ENCODE results near the gene TCF12. TPM values are rescaled to one million over a fixed set of nuclear protein-coding genes. Genes with fewer than 3 reads are reported as not detected.

The TCF12 gene
- total RNA-seq, 1 donor from 2014 or later, result 112 TPM

- H3K27me3 ChIP-seq (ENCODE audit: insufficient read depth, low read length), result no peaks in the 10 kb centered on the region
- TF ChIP-seq EZH2 (IDR thresholded peaks at IDR 0.05; ENCODE audit: insufficient read depth, low read length), result no peak
- no peak for TF ChIP-seq CTCF (IDR thresholded peaks at IDR 0.05; ENCODE audit: insufficient read depth, low read depth, low read length)
- no peak overlapping the region for H3K27ac Mint-ChIP-seq (ENCODE audit: unreplicated experiment)
- peaks cover 28% of the 10 kb centered on the region for H3K4me1 Mint-ChIP-seq (ENCODE audit: low read depth, unreplicated experiment)
- no peaks in the 10 kb centered on the region for H3K9me3 Mint-ChIP-seq (ENCODE audit: unreplicated experiment)
- no peak overlapping the region for H3K4me3 ChIP-seq (ENCODE audit: insufficient read depth, low read depth, low read length)
- no peak overlapping the region for H3K4me2 ChIP-seq (ENCODE audit: low read length)
- H3K9ac ChIP-seq (ENCODE audit: low read length), result no peak overlapping the region
- H3K79me2 ChIP-seq (ENCODE audit: insufficient read depth, low read length), result peaks cover 100% of the 10 kb centered on the region
- FAIRE-seq (no peak), DNase-seq (ENCODE audit: low read depth) (no peak)
- H3K36me3 Mint-ChIP-seq (ENCODE audit: low read depth, unreplicated experiment), result no peaks in the 10 kb centered on the region
- H3K27ac ChIP-seq (ENCODE audit: low read depth, low read length), result no peak overlapping the region
- H4K20me1 ChIP-seq (ENCODE audit: insufficient read depth, low read length), result peaks cover 52% of the 10 kb centered on the region
- no peak overlapping the region for H2AFZ ChIP-seq (ENCODE audit: low read depth, low read length)
- no peak overlapping the region for H3K4me3 Mint-ChIP-seq (ENCODE audit: unreplicated experiment)
- peaks cover 20% of the 10 kb centered on the region for H3K4me1 ChIP-seq (ENCODE audit: insufficient read depth, low read length)
- peaks cover under 1% of the 10 kb centered on the region for H3K36me3 ChIP-seq (ENCODE audit: insufficient read depth, low read length)
- no peaks in the 10 kb centered on the region for H3K9me3 ChIP-seq (ENCODE audit: insufficient read depth, low read depth, low read length)
- no peaks in the 10 kb centered on the region for H3K27me3 Mint-ChIP-seq (ENCODE audit: low read depth, unreplicated experiment)
Observed at GRCh38 chr15:56988219-56988618, 69.8 kb downstream of the TCF12 start.

- DNase-seq (ENCODE audit: low read depth) (no peak), FAIRE-seq (no peak)
- Histone ChIP-seq H3K4me3 (ENCODE audit: insufficient read depth, low read depth, low read length) (no peak overlapping the region), H3K79me2 (ENCODE audit: insufficient read depth, low read length) (peaks cover 93% of the 10 kb centered on the region), H3K9me3 (ENCODE audit: insufficient read depth, low read depth, low read length) (no peaks in the 10 kb centered on the region), H3K4me2 (ENCODE audit: low read length) (no peak overlapping the region), H4K20me1 (ENCODE audit: insufficient read depth, low read length) (peaks cover 51% of the 10 kb centered on the region), H3K4me1 (ENCODE audit: insufficient read depth, low read length) (peaks cover 16% of the 10 kb centered on the region), H3K36me3 (ENCODE audit: insufficient read depth, low read length) (peaks cover 7% of the 10 kb centered on the region), H2AFZ (ENCODE audit: low read depth, low read length) (no peak overlapping the region), H3K9ac (ENCODE audit: low read length) (no peak overlapping the region), H3K27ac (ENCODE audit: low read depth, low read length) (no peak overlapping the region), H3K27me3 (ENCODE audit: insufficient read depth, low read length) (no peaks in the 10 kb centered on the region)
- TF ChIP-seq CTCF (IDR thresholded peaks at IDR 0.05; ENCODE audit: insufficient read depth, low read depth, low read length), result no peak
- no peaks in the 10 kb centered on the region for H3K9me3 Mint-ChIP-seq (ENCODE audit: unreplicated experiment)
- H3K4me3 Mint-ChIP-seq (ENCODE audit: unreplicated experiment), result no peak overlapping the region
- peaks cover 3% of the 10 kb centered on the region for H3K36me3 Mint-ChIP-seq (ENCODE audit: low read depth, unreplicated experiment)
- H3K27ac Mint-ChIP-seq (ENCODE audit: unreplicated experiment), result no peak overlapping the region
- peaks cover 28% of the 10 kb centered on the region for H3K4me1 Mint-ChIP-seq (ENCODE audit: low read depth, unreplicated experiment)
- H3K27me3 Mint-ChIP-seq (ENCODE audit: low read depth, unreplicated experiment), result no peaks in the 10 kb centered on the region
Observed at GRCh38 chr15:56989411-56989924, 71.0 kb downstream of the TCF12 start.

GRCh38 chr15:56991017-56991416 is 72.6 kb downstream of the TCF12 start:
- Mint-ChIP-seq H3K9me3 (ENCODE audit: unreplicated experiment) (no peaks in the 10 kb centered on the region), H3K36me3 (ENCODE audit: low read depth, unreplicated experiment) (peaks cover 3% of the 10 kb centered on the region), H3K27ac (ENCODE audit: unreplicated experiment) (no peak overlapping the region), H3K27me3 (ENCODE audit: low read depth, unreplicated experiment) (no peaks in the 10 kb centered on the region), H3K4me1 (ENCODE audit: low read depth, unreplicated experiment) (peaks cover 21% of the 10 kb centered on the region), H3K4me3 (ENCODE audit: unreplicated experiment) (no peak overlapping the region)
- Histone ChIP-seq H3K4me2 (ENCODE audit: low read length) (no peak overlapping the region), H3K9me3 (ENCODE audit: insufficient read depth, low read depth, low read length) (no peaks in the 10 kb centered on the region), H3K27ac (ENCODE audit: low read depth, low read length) (no peak overlapping the region), H3K79me2 (ENCODE audit: insufficient read depth, low read length) (peaks cover 93% of the 10 kb centered on the region), H4K20me1 (ENCODE audit: insufficient read depth, low read length) (peaks cover 56% of the 10 kb centered on the region), H3K36me3 (ENCODE audit: insufficient read depth, low read length) (peaks cover 7% of the 10 kb centered on the region), H3K9ac (ENCODE audit: low read length) (no peak overlapping the region), H3K4me3 (ENCODE audit: insufficient read depth, low read depth, low read length) (no peak overlapping the region), H3K27me3 (ENCODE audit: insufficient read depth, low read length) (no peaks in the 10 kb centered on the region), H3K4me1 (ENCODE audit: insufficient read depth, low read length) (peaks cover 4% of the 10 kb centered on the region), H2AFZ (ENCODE audit: low read depth, low read length) (no peak overlapping the region)
- FAIRE-seq (no peak), DNase-seq (ENCODE audit: low read depth) (no peak)
- TF ChIP-seq EZH2 (IDR thresholded peaks at IDR 0.05; ENCODE audit: insufficient read depth, low read length), result no peak
- TF ChIP-seq CTCF (IDR thresholded peaks at IDR 0.05; ENCODE audit: insufficient read depth, low read depth, low read length), result no peak
